Hematopoietic multipotent progenitor cell treated with erythropoietin and hydrocortisone succinate and interleukin-3 and kit ligand, for 15 days (in vitro differentiated cells): ENCODE data around the gene TUBA4B.
"Not testable (repeated sequence)": the region's sequence is repeated elsewhere in the genome, so short reads cannot be mapped to it uniquely, and the experiment has no call there.

ENCODE experiments used
- DNase-seq: peaks from one replicate; pipeline ENCODE4 v3.0.0-alpha.2; 2015; ENCODE audit warnings: low spot score

TUBA4B gene

GRCh38 chr2:219248845-219249202 lies 4.2 kb upstream of the TUBA4B start:
- no peak for DNase-seq

- peak; percentile 62 for DNase-seq
These were observed 3.7 kb upstream of the TUBA4B start for GRCh38 chr2:219249203-219249980.

- no peak for DNase-seq
These were observed 2.8 kb upstream of the TUBA4B start for GRCh38 chr2:219250049-219250781.

GRCh38 chr2:219251656-219252055 lies 1.4 kb upstream of the TUBA4B start:
- DNase-seq = no peak

GRCh38 chr2:219252084-219252483 lies 959 bp upstream of the TUBA4B start:
- DNase-seq = no peak

- DNase-seq = no peak
These were observed 508 bp upstream of the TUBA4B start for GRCh38 chr2:219252570-219252899.

GRCh38 chr2:219253753-219254589 lies 928 bp downstream of the TUBA4B start, which contains the start of gene TUBA4A:
Gene TUBA4A, minus strand, starts transcription at chr2:219253918. Its CDS starts 60 bp downstream, at chr2:219253858.
- DNase-seq = peak; percentile 87

GRCh38 chr2:219254590-219255201 lies 1.7 kb downstream of the TUBA4B start:
- DNase-seq = no peak

GRCh38 chr2:219258942-219259341 lies 5.9 kb downstream of the TUBA4B start:
- not testable (repeated sequence) for DNase-seq

GRCh38 chr2:219261024-219261855 lies 8.2 kb downstream of the TUBA4B start:
- no peak for DNase-seq

GRCh38 chr2:219266232-219266631 lies 13.2 kb downstream of the TUBA4B start:
- DNase-seq = no peak

- DNase-seq = no peak
These were observed 13.8 kb downstream of the TUBA4B start for GRCh38 chr2:219266886-219267285.

- no peak for DNase-seq
These were observed 15.3 kb downstream of the TUBA4B start for GRCh38 chr2:219268294-219268693.

- no peak for DNase-seq
These were observed 16.5 kb downstream of the TUBA4B start for GRCh38 chr2:219269362-219270054.

GRCh38 chr2:219270055-219270372 lies 17.0 kb downstream of the TUBA4B start:
- no peak for DNase-seq

- DNase-seq = no peak
These were observed 18.0 kb downstream of the TUBA4B start for GRCh38 chr2:219271021-219271420.

- no peak for DNase-seq
These were observed 19.3 kb downstream of the TUBA4B start for GRCh38 chr2:219272356-219272755.

GRCh38 chr2:219272995-219273394 lies 20.0 kb downstream of the TUBA4B start:
- no peak for DNase-seq

GRCh38 chr2:219273937-219274336 lies 20.9 kb downstream of the TUBA4B start:
- DNase-seq = no peak

- DNase-seq = no peak
These were observed 21.4 kb downstream of the TUBA4B start for GRCh38 chr2:219274361-219274921.
